Stimulated activated CD8-positive, alpha-beta memory T cell treated with anti-CD3 and anti-CD28 coated beads, Interleukin-7, amount 100 ng/mL, for 24 hours (primary cell): ENCODE data around the gene HHLA2.

Experiments used
- DNase-seq: peaks from one replicate; pipeline ENCODE4 v3.0.0-alpha.2; 2020; ENCODE audit warnings: low read depth

HHLA2 gene

GRCh38 chr3:108300103-108300849 lies 3.9 kb downstream of the HHLA2 start:
- no peak for DNase-seq

- no peak for DNase-seq
These were observed 5.5 kb downstream of the HHLA2 start for GRCh38 chr3:108301695-108302404.

GRCh38 chr3:108302570-108302969 lies 6.2 kb downstream of the HHLA2 start:
- no peak for DNase-seq

GRCh38 chr3:108305484-108306172 lies 9.3 kb downstream of the HHLA2 start:
- DNase-seq, result no peak

- DNase-seq, result no peak
These were observed 15.4 kb downstream of the HHLA2 start for GRCh38 chr3:108311797-108312196.

- DNase-seq, result no peak
These were observed 16.3 kb downstream of the HHLA2 start for GRCh38 chr3:108312656-108313055.

- no peak for DNase-seq
These were observed 19.5 kb downstream of the HHLA2 start for GRCh38 chr3:108315767-108316301.

- no peak for DNase-seq
These were observed 23.2 kb downstream of the HHLA2 start for GRCh38 chr3:108319428-108320082.

- DNase-seq, result no peak
These were observed 24.5 kb downstream of the HHLA2 start for GRCh38 chr3:108320746-108321350.

GRCh38 chr3:108322352-108322751 lies 26.0 kb downstream of the HHLA2 start:
- no peak for DNase-seq

GRCh38 chr3:108324177-108324576 lies 27.8 kb downstream of the HHLA2 start:
- DNase-seq, result no peak

GRCh38 chr3:108327168-108327567 lies 30.8 kb downstream of the HHLA2 start:
- no peak for DNase-seq

GRCh38 chr3:108328821-108329486 lies 32.6 kb downstream of the HHLA2 start:
- DNase-seq, result no peak

- DNase-seq, result no peak
These were observed 33.2 kb downstream of the HHLA2 start for GRCh38 chr3:108329508-108329907.

- DNase-seq, result no peak
These were observed 33.6 kb downstream of the HHLA2 start for GRCh38 chr3:108329947-108330346.

GRCh38 chr3:108331792-108332191 lies 35.4 kb downstream of the HHLA2 start:
- no peak for DNase-seq

GRCh38 chr3:108333961-108334360 lies 37.6 kb downstream of the HHLA2 start:
- no peak for DNase-seq

GRCh38 chr3:108334701-108335100 lies 38.4 kb downstream of the HHLA2 start:
- DNase-seq, result no peak

GRCh38 chr3:108338901-108339545 lies 42.7 kb downstream of the HHLA2 start:
- DNase-seq, result no peak

- DNase-seq, result no peak
These were observed 45.6 kb downstream of the HHLA2 start for GRCh38 chr3:108341911-108342310.
